Stimulated activated CD4-positive, alpha-beta T cell treated with anti-CD3 and anti-CD28 coated beads, Interleukin-2, amount 100 ng/mL, for 48 hours (primary cell): Measurements from ENCODE around the gene ARID1B.

Source experiments
- DNase-seq, 2 donors: peaks; one replicate each; pipeline ENCODE4 v3.0.0-alpha.2; 2020

The ARID1B gene

DNA sequence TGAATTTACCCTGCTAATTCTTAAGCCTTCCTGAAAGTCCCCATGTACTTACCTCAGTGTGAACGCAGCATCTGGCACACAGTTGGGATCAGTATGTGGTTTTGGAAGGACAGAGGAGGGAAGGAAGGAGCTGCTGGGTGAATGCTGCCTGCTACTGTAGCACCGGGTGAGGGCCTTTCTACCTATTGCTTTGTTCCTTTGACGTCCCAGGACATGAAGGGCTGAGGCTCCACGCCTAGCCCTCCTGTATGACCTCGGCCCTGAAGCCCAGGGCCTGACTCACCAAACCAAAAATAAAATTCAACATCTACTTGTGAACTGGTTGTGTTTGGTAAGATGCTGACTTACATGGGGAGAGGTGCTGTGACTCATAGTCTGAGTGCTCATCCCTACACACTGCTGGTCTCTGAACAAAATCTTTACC lies 51.1 kb downstream of the ARID1B start:
- peak; percentile 11 to 18 for DNase-seq

DNA sequence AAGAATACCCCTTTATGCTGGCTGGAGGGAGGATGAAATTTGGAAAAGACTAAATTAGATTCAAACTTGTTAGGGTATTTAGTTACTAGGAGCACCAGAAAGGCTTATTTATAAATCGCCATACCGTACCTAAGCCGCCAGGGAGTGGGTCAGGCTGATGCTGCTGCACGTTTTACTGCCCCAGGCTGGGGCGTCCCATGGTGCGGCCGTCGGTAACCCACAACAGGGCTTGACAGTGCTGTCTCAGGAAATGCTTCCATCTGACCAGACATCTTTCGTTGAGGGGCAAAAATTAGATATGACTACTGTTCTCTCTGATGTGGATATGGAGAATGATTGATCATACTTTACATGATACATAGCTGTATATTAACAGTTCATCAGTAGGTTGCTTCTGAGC lies 52.9 kb downstream of the ARID1B start:
- no peak for DNase-seq

DNA sequence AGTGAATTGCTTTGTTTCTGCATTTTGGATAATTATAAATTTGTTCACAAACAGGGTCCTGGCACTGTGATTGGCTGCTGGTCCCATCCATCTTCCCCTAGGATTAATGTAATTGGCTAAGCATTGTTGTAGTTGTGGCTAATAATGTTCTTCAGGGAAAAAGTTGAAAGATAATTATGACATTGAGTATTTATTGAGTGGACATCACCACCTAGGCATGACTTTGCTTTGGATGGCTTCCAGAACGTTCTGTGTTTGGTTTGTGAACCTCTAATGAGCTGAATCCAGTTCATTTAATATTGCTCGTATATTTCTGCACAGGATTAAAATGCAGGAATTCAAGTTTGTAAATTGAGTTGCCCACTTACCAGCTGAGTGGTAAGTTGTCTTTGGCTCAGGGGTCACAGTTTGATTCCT lies 55.1 kb downstream of the ARID1B start:
- no peak for DNase-seq

DNA sequence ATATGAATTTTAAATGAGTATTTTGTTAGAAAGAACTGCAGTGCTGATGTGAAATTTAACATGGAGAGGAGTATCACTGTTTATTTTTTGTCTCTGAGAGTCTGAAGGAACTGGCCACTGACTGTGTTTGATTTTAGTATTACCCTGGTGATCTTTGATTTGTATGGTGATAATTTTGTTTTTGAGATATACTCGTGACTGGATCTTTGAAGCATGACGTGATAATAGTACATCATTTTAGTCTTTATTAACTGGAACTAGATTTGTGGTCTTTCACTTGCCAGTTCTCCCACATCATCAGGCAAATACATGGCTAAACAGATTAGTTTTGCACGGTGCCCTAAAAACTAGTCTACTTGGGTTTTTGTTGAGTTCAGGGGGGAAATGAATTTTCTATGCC lies 55.5 kb downstream of the ARID1B start:
- DNase-seq: no peak

DNA sequence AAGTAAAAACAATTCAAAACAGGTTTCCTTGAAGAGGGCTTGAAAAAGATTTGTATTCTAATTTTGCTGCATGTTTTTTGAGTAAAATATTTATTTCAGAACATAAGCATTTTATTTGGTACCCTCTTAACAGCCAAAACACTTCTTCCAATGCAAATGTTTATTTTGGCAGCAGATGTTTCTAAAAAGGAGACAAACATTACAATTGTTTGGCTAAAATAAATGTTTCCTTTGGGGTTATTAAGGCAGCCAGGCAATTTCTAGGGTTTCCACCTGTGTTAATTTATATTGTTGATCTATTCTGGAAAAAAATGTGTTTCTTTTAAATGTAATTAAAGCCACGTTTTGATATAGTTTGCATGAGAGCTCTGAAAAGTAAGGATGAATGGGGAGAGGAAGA lies 56.6 kb downstream of the ARID1B start:
- no peak for DNase-seq

DNA sequence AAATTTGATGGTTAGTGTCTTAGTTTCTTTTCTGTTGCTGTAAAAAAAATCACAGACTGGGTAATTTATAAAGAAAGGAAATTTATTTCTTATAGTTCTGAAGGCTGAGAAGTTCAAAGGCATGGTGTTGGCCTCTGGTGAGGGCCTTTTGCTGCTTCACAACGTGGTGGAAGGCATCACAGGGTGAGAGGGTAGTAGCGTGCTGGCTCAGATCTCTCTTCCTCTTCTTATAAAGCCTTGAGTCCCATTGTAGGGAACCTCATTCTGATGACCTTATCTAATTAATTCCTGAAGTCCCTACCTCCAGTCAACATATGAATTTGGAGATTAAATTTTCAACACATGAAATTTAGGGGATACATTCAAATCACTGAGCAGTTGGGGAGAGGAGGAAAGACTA lies 62.0 kb downstream of the ARID1B start:
- DNase-seq: no peak

DNA sequence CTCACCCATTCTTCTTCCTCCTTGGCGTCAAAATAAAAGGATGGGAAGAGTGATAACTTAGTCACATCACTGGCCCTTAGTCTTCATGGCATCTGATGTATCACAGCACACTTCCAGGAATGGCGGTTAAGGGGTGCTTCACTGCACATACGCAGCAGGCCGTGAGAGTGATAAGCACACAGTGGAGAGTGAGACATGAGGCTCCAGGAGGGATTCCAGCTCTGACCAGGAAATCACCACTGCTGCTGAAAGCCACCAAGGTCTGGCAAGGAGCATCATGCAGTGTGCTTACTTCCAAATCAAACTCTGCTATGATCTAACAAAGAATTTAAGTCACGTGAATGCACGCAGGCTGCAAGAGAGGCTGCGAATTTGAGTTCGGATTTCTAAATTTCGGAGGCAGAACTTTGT lies 62.4 kb downstream of the ARID1B start:
- DNase-seq: no peak

DNA sequence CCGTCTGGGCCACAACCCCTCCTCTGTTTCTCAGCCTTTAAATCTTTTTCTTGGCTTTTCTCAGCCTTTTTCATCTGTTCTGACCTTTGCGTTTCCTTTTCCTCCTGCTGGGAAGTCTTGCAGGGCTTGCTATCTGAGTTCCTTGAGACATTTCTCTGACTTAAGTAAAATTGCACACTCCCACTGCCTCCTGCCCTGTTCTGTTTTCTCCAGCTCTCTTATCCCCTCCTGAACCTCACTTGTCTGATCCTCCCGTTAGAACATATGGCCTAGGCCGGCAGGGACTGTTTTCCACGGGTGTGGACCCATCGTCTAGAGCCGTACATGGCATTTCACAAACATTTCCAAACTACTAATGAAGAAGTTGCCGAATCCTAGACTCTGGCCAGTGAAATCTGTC lies 63.0 kb downstream of the ARID1B start:
- DNase-seq: no peak

DNA sequence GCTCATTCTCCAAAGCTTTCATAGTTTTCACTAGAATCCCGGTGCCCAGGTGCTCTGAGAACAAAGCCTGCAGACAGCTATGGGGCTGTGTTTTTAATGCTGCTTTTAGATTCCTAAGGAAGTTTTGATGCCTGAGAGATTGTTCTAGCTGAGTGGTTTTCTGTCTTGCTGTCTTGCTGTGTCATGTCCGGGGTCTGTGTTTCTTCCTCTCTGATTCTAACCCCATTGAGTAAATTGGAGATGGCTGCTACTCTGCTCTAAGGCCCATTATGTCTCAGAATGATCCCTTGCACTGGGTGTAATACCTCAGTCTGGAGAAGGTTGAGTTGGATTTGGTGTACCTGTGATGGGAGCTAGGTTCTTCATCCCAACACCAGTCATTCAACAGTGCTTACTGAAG lies 63.4 kb downstream of the ARID1B start:
- no peak for DNase-seq

DNA sequence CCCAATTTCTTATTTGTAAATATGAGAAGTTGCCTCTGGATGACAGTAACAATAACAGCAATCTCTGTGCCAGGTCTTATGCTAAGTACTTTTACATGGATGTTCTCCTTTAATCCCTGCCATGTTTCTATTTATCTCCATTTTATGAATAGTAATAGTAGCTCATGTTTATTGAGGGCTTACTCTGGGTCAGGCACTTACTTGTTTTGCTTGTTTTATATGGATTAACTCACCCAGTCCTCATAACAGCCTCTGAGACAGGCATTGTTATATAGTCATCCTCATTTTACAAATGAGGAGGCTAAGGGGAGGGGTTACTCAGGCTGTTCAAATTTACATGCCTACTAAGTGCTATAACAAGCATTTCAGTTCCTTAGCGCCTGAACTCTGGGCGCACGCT lies 64.3 kb downstream of the ARID1B start:
- DNase-seq: no peak

DNA sequence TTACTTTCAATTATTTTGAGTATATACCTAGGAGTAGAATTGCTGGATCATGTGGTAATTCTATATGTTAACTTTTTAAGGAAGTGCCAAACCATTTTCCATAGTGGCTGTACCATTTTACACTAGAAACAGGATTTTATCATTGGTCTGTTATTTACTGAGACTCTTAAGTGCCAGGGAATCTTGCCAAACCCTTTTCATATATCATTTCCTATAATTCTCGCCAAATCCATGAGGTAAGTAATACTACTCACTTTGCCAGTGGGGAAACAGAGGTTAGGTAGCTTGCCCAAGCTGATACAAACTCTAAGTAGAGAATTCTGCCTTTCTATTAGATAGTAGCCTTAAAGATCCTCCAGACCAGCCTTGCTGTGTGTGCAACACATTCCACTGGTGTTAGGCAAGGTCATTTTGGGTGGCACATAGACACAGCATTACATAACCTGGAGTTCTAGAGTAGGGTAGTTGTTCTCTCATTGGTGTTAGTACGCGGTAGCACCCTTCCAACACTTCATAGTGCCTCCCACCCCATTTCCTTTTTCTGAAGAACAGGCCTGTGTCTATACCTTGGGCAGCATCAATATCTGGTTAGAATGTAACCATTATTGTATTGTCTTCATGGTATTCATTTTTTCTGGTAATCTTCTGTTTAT lies 65.5 kb downstream of the ARID1B start:
- no peak for DNase-seq

DNA sequence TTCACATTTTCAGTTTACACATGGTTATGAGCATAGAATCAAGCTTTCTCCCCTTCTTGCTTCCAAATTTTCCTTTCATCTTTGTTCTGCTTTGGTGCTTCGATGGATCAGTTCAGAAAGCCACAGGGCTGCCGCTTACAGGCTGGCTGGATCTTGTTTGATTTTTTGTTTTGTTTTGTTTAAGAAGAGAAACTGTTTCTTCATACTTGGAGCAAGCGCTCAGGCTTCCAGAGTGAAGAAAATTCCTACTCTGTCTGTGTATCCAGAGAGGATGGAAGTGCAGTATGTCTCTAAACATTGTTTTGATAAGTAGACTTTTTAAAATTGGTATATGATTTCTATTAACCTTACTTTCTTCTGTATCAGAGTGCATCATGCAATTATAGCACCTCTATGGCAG lies 66.9 kb downstream of the ARID1B start:
- no peak for DNase-seq

DNA sequence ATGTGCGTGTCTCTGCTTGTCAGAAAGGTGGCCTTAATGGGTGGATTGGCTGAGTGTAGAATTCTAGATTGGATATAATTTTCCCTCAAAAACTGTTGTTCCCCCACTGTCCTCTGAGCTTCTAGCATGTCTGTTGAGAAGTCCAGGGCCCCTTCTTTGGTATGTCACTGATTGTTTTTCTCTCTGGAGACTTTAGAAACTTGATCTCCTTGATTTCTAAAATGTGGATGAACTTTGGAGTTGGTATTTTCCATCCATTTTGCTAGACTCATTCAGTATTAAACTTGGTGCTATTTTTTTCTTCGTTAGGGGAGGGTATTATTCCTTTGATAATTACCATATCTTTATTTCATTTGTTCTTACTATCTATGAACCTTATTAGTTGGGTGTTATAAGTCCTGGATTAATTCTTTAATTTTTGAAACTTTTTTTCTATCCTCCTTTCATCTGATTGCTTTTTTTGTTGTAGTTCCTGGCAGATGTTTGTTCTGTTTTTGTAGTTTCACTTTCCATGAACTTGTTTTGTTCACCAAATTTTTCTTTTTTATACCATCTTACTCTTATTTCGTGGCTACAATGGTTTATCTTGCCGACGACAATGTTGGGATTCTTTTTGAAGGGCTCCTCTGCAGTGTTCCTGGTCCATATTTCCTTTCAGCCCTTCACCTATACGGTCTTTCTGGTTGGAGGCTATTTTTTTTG lies 68.4 kb downstream of the ARID1B start:
- no peak for DNase-seq

DNA sequence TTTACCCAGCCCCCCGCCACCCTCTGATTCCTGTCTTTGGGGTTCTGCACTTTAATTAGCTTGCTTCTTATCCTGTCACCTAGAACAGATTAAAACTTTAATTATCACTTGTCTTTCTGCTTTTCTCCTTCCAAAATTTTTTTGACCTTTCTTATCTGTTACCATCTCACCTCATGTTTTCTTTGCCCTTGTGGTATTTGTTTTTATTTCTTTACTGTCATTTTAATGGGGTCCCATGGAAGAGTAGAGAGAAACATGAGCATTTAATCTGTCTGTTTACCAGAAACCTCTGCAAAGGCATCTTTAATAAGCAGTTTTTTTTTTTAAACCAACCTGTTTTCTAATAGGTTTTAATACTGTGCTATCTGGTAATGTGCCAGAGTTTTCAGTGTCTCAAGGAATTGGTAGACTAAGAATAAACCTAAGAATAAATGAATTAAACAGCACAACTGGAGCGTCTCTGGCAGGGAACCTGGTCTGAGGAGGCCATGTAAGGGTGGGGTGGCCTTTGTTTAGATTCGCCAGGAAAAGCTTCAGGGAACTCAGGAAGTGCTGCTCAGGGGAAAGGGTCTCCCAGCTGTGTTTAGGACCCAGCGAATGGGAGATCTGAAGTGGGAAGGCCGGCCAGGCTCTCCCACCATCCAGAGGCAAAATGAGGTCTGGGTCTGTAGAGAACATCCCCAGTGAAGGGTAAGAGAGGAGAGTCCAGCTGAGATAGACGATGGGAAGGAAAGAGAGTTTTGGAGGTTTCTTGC lies 69.8 kb downstream of the ARID1B start:
- DNase-seq: no peak

DNA sequence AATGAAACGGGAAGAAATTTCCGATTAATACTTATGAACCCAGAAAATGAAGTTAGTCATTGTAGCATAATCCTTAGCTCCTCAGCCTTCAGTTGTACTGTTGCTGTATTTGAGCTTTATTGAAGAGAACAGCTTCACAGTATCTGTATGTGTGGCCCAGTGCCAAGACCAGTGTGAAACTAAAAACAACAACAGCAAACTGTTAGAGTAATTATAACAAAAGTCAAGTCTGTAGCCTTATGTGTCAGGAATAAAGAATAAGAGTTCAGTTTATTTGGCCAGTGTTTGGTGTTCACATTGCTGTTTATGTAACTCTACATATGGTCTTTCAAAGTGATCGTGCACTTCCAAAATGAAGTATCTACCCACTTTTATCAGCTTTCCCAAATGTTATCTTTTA lies 70.9 kb downstream of the ARID1B start:
- DNase-seq: no peak

DNA sequence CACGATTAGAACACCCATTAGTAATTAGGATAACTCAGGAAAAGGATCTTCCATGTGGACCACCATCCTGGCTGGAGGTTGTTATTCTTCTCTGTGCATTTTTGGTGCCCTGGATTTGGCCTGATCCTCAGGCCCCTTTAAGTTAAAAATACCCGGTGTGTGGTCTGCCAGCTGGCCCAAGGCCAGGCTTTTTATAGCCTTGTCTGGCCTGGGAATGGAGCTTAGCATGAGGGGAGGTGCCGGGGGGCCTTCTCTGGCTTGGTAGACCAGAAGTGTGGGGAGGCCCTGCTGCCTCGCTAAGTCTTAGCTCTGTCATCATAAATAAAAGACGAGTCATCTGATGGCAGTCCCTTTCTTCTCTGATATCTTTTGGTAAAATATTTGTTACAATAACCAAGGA lies 71.4 kb downstream of the ARID1B start:
- no peak for DNase-seq

DNA sequence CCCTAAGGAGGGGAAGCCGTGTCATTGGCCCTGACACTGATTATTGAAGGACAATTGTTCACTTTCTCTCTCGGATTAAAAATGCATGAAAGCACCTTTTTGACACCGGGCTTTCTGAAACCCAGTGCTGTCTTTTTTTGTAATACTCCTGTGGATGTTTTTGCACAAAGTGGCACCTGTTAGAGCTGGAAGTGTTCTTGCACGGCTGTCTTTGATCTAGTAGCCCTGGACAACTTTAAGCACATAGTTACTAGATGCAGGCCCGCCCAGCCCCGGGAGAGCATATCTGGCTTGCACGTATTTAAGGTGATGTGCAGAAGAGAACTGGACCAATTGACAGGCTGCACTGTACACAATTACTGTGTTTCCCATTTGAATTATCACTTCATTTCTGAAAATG lies 72.6 kb downstream of the ARID1B start:
- DNase-seq: no peak

DNA sequence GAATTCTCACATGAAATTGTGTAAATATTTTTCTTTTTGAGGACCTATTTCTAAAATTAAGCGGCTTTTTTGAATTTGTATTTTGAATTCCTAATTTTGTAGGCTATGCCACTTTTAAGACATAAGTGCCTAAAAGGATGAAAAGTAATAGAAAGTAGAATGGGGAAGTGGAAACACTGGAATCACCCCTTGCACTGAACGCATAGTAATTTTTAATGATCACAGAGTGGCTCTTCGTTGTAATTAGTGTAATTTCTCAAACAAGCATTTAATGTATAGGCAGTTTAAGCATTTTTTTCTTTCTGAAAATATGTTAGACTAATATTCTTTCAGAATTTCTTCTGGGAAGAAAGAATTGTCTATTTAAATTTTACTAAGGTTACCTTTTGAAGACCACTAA lies 73.2 kb downstream of the ARID1B start:
- DNase-seq: no peak

DNA sequence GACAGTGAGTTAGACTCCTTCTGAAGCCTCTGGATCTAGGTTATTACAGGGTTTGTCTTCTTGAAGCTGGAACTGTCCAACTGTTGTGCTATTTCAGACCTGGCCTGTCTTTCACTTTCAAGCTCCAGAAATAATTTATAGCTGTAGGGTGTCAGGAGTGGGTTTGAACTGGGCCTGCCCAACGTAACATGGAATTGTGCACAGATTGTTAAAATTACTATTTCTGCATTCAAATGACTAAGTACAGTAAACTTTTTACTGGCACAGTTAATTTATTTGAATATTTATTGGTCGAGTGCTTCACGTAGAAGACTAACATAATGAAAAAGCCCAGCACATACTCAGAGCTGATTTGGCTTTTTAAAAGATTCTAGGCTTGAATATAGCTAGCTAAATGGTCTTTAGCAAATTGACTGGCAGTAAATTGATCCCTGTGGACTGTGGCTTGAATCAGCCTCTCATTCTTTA lies 74.3 kb downstream of the ARID1B start:
- DNase-seq: no peak

DNA sequence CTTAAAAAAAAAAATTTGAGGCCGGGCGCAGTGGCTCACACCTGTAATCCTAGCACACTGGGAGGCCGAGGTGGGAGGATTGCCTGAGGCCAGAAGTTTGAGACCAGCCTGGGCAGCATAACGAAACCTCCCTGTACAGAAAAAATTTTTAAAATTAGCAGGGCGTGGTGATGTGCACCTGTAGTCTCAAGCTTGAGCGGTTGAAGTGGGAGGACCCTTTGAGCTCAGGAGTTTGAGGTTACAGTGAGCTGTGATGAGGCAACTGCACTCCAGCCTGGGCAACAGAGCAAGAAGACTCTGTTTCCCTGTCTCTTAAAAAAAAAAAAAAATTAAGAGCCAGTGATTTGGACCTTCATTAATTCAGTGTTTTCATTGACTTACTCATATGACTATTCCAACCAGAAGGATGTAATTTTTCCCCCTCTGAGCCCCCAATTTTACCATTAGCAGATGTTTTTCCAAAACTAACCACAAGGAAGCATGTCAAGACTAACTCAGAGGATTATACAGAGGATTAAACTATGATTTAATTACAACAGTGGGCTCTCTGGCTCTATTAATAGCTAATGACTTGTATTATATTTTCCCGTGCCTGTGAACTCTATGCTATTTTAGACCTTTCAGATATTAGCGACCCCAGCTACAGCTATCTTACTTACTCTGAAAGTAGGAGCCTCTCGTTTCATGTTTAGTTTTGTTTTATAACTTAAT lies 75.1 kb downstream of the ARID1B start:
- DNase-seq: no peak

DNA sequence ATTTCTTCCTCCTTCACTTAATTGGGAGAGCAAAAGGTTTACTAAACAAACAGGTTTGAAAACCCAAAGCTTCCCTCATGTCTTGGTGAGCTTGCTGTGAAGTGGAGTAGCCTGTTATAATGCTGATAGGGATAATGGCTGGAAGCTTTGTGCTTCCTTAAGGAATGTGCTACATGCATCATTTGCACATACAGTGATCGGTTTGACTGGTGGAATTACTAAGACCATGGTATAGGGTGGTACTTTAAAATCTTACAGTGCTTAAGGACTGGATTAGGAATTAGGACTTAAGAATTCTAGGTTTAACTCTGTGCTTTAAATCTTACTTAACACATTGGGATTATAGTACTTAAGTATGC lies 75.7 kb downstream of the ARID1B start:
- no peak for DNase-seq

DNA sequence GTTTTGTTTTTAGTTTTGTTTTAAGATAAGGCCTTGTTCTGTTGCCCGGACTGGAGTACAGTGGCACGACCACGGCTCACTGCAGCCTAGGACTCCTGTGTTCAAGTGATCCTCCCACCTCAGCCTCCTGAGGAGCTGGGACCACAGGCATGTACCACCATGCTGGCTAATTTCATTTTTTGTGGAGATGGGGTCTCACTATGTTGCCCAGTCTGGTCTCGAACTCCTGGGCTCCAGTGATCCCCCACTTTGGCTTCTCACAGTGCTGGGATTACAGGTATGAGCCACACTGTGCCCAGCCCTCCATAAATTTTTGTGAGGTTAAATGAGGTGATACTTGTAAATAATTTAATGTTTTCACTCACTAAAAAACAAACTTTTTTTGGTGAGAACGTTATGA lies 76.6 kb downstream of the ARID1B start:
- DNase-seq: no peak

DNA sequence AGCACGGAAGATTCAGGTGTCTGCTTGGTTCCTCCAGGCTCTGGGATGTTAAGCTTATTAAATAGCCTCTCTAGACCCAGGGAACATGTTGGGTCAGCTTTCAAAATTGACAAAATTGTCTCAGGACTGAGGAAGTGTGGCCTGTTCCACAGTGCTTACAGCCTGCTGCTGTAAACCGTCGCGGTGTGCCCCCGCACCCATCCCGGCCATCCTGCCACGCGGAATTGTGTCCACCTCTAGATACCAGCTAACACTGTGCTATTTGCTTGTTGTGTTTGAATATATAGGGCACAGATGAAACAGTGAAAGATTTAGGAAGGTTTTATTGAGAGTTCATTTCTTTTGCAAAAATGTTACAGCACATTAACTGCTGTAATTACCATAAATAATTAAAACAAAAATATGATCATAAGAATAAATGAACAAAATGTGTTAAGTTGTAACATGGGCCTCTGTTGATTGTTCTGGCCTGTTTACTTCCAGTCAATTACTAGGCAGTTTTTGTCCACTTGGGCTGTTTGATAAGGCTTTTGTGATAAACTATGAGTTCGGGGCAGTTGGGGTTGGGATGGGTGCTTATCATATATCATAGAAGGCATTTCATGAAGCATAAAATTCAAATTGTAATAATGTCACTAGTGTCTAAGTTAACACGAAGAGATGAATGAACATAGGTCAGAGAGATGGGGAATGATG lies 77.4 kb downstream of the ARID1B start:
- DNase-seq: no peak
